Smooth muscle cell (in vitro differentiated cells): ENCODE measurements around the gene DDRGK1. TPM values are rescaled to one million over a fixed set of nuclear protein-coding genes. Genes with fewer than 3 reads are reported as not detected.

Experiments
- DNase-seq: peaks from one replicate; lab custom pipeline; 2025; ENCODE audit not compliant: unreplicated experiment; lab: John Stamatoyannopoulos, UW
- H2AFZ ChIP-seq: fragments of 200-600 bp; sonication (generic); 2 replicates; pipeline ENCODE4 v1.6.0; 2016; ENCODE audit warnings: antibody characterized with exemption, low read depth, mild to moderate bottlenecking
- H3F3A ChIP-seq: fragments of 200-600 bp; sonication (generic); 2 replicates; pipeline ENCODE4 v1.6.0; 2017; ENCODE audit warnings: antibody characterized with exemption, low read depth
- H3K27ac ChIP-seq: fragments of 200-600 bp; sonication (generic); 2 replicates; pipeline ENCODE4 v1.5.1; 2016; ENCODE audit warnings: low read depth, mild to moderate bottlenecking
- H3K27me3 ChIP-seq: fragments of 200-600 bp; sonication (generic); 2 replicates; pipeline ENCODE4 v1.6.1; 2016; ENCODE audit warnings: low read depth, mild to moderate bottlenecking
- H3K36me3 ChIP-seq: fragments of 200-600 bp; sonication (generic); 2 replicates; pipeline ENCODE4 v1.5.1; 2016; ENCODE audit warnings: low read depth
- H3K4me1 ChIP-seq: fragments of 200-600 bp; sonication (generic); 2 replicates; pipeline ENCODE4 v1.5.1; 2016; ENCODE audit warnings: low read depth
- H3K4me2 ChIP-seq: fragments of 200-600 bp; sonication (generic); 2 replicates; pipeline ENCODE4 v1.6.0; 2016; ENCODE audit warnings: mild to moderate bottlenecking
- H3K4me3 ChIP-seq: fragments of 200-600 bp; sonication (generic); 2 replicates; pipeline ENCODE4 v1.5.1; 2016; ENCODE audit warnings: mild to moderate bottlenecking
- H3K79me2 ChIP-seq: fragments of 200-600 bp; sonication (generic); 2 replicates; pipeline ENCODE4 v1.6.0; 2016; ENCODE audit warnings: low read depth, mild to moderate bottlenecking
- H3K9ac ChIP-seq: fragments of 200-600 bp; sonication (generic); 2 replicates; pipeline ENCODE4 v1.6.0; 2016; ENCODE audit warnings: low read depth
- H3K9me3 ChIP-seq: fragments of 200-600 bp; sonication (generic); replicated peaks from 2 replicates; pipeline ENCODE4 v1.5.1; 2016; ENCODE audit warnings: low read depth
- H4K20me1 ChIP-seq: fragments of 200-600 bp; sonication (generic); 2 replicates; pipeline ENCODE4 v1.6.0; 2016; ENCODE audit warnings: low read depth
- WGBS: methylation state at CpG from one replicate; pipeline ENCODE4 v1.1.7; 2016; ENCODE audit warnings: low lambda C conversion rate; 5-methylcytosine and 5-hydroxymethylcytosine counted together
- polyA plus RNA-seq: library from polyadenylated mRNA; unstranded; fragments of >200 nt; fragmentation: Nextera tagmentation; extraction: Ambion mirVana; gene quantifications from 2 replicates; pipeline ENCODE4 v1.2.1, GENCODE V29; 2016
- total RNA-seq: library from RNA; depleted of rRNA; stranded (reverse); fragments of >200 nt; gene quantifications from 2 replicates; pipeline ENCODE4 v1.2.3, GENCODE V29; 2014
- TF ChIP-seq, protein P1 (sequence below): fragments of 200-600 bp; sonication (generic); IDR thresholded peaks from 2 replicates; pipeline ENCODE4 v1.5.1; 2017; ENCODE audit warnings: borderline replicate concordance, mild to moderate bottlenecking, antibody characterized with exemption; ENCODE audit not compliant: insufficient read depth, poor library complexity, severe bottlenecking

The DDRGK1 gene
- total and polyA plus RNA-seq, 2 experiments from 2014 or later = 48.0 to 55.4 TPM

GRCh38 chr20:3240776-3241363 is 36.4 kb upstream of the DDRGK1 start:
- TF ChIP-seq, protein P1, sequence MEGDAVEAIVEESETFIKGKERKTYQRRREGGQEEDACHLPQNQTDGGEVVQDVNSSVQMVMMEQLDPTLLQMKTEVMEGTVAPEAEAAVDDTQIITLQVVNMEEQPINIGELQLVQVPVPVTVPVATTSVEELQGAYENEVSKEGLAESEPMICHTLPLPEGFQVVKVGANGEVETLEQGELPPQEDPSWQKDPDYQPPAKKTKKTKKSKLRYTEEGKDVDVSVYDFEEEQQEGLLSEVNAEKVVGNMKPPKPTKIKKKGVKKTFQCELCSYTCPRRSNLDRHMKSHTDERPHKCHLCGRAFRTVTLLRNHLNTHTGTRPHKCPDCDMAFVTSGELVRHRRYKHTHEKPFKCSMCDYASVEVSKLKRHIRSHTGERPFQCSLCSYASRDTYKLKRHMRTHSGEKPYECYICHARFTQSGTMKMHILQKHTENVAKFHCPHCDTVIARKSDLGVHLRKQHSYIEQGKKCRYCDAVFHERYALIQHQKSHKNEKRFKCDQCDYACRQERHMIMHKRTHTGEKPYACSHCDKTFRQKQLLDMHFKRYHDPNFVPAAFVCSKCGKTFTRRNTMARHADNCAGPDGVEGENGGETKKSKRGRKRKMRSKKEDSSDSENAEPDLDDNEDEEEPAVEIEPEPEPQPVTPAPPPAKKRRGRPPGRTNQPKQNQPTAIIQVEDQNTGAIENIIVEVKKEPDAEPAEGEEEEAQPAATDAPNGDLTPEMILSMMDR = no peak
- WGBS = 92% methylated on average over 15 of the region's 15 CpGs
- Histone ChIP-seq H4K20me1 (no peaks in the 10 kb centered on the region), H3K9ac (no peak overlapping the region), H3K79me2 (no peaks in the 10 kb centered on the region), H3K27ac (no peak overlapping the region), H3K4me1 (peaks cover 6% of the 10 kb centered on the region), H3K27me3 (peaks cover 43% of the 10 kb centered on the region), H2AFZ (no peak overlapping the region), H3F3A (no peaks in the 10 kb centered on the region), H3K4me2 (peak overlapping the region; percentile 93), H3K4me3 (peak overlapping the region; percentile 68), H3K9me3 (no peaks in the 10 kb centered on the region), H3K36me3 (no peaks in the 10 kb centered on the region)
- no peak for DNase-seq

DNA sequence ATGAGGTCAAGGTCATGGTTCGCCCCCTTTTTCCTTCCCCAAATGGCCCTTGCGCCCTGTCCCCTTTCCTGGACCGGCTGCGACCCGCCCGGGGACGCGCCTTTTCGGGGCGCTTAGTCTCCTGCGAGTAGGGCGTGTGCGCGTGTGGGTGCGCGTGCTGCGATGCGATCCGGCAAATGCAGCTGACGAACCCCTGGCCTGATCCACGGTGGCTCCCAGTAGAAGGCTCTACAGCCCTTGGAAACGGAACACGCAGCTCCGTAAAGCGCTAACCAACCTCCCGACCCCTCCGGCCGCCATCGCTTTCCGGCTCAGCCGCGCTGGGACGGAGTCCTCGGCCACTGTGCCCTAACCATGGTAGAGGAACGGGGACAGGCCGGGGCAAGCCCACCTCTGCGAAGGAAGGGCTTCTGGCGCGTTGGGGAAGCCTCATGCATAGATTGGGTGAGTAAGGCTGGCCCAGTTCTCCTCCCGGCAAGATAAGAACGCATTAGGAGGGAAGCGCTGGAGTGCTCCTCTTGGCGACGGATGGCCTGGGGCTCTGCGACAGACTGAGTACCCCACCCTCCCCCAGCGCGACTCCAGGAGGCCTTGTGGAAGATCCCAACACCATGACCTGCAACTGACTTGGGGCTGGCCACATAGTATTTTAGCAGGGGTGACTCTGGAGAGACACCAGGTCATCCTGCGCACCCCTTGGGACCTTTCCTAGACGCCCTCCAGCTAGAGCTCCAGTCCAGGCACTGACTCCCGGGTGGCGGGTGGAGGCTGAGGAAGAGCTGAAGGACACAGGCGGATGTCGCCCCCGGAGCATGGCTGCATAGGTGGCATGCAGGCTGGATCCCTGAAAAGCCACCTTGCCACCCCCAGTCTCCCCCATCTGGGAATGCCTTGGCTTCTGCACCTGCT is 35.6 kb upstream of the DDRGK1 start:
- H3K4me3 ChIP-seq = peak overlapping the region; percentile 68
- H2AFZ ChIP-seq = peak overlapping the region; percentile 81
- H3K79me2 ChIP-seq = no peaks in the 10 kb centered on the region
- H3K4me2 ChIP-seq = peak overlapping the region; percentile 93
- H3K9ac ChIP-seq = no peak overlapping the region
- no peak for DNase-seq
- H3K36me3 ChIP-seq = no peaks in the 10 kb centered on the region
- 15% methylated on average over 54 of the region's 54 CpGs for WGBS
- H3K9me3 ChIP-seq = no peaks in the 10 kb centered on the region
- no peaks in the 10 kb centered on the region for H3F3A ChIP-seq
- H3K27ac ChIP-seq = no peak overlapping the region
- no peaks in the 10 kb centered on the region for H4K20me1 ChIP-seq
- TF ChIP-seq, protein P1 = no peak
- H3K4me1 ChIP-seq = peaks cover 6% of the 10 kb centered on the region
- peaks cover 47% of the 10 kb centered on the region for H3K27me3 ChIP-seq

DNA sequence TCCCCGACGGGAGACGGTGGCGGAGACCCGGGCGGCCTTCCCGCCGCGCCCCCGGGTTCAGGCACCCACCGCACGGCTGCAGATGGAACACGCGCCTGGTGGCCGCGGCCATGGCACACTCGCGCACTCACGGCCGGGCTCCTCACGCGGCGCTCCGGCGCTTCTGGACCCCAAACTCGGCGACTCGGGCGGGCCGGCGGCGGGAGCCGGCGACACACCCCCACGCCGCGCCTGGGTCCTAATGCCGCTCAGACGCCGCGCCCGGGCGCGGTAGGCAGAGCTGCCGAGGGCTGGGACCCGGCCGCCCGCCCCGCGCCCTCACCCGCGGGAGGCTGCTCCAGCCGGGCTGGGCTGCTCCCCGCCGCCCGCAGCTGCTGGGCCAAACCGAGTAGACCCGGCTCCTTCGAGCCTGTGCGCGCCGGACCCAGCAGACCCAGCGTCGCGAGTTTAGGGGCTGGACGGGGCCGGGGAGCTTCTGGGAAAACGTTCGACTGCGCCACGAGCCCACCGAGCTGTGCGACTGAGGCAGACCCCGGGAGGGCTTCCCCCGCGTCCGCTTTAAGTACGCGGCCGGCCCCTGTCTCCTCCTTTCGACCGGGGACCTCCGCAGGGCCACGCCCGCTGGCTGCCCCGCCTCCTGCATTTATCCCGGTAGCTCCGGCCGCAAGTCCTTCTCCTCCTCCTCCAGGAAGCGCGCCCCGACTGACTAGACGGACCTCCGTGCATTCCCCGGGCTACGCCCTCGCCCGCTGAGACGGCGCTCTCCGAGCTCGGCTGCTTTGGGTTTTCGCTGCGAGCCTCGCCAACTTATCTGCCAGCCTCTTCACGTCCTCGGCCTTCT is 34.8 kb upstream of the DDRGK1 start, which contains the start of gene SLC4A11:
SLC4A11 (minus strand) TSS at position 165 of the 841 bp plus-strand sequence; CDS start at position 112, 53 bp downstream.
- Histone ChIP-seq H3K4me3 (peak within 1 kb of the TSS; percentile 68), H3K36me3 (no peaks in the 10 kb centered on the region), H3K4me2 (peak within 1 kb of the TSS; percentile 93), H2AFZ (peak within 1 kb of the TSS; percentile 81), H3K27ac (no peak within 1 kb of the TSS), H3K27me3 (peaks cover 47% of the 10 kb centered on the region), H3K9me3 (no peaks in the 10 kb centered on the region), H3K4me1 (peaks cover 6% of the 10 kb centered on the region), H3K9ac (no peak within 1 kb of the TSS), H3F3A (no peaks in the 10 kb centered on the region), H3K79me2 (no peaks in the 10 kb centered on the region), H4K20me1 (no peaks in the 10 kb centered on the region)
- 1% methylated on average over 64 of the region's 107 CpGs for WGBS
- TF ChIP-seq, protein P1 = no peak
- DNase-seq = no peak
